Right kidney (tissue), 1 donor: Measurements from ENCODE around the gene UGT1A1.

Experiments used
- DNase-seq: peaks from one replicate; pipeline ENCODE4 v3.0.0-alpha.2; 2016

The UGT1A1 gene

DNA sequence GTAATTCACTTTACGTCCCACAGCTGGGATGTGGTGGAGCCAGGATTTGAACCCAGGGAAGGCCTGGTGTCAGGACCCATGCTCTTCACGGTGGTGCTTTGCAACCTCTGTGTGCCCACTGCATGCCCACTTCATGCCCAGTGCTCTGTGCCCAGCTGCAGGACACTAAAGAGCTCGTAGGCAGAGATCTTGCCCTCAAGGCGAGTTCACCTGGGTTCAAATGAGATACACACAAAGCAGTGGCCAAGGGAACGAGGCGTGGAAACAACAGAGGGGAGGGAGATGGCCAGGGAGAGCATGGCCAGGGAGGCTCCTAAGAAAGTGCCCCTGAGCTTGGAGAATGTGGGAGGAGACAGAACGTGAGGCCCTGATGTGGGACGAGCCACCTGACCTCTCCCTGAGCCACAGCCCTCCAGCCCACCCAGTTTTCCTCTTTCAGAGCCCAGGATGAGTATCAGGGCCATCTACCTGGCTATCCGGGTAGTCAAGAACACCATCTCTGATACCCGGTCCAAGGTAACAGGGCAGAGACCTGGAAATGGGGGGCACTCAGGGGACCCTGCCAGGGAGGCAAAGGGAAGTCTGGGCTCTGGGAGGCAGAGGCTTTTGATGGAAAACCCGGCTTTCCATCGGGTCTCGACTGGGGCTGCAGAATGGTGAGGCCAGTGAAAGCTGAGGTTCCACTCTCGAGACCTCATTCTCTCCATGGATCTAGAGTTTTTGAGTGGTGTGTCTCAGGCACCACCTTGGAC is 38.4 kb downstream of the UGT1A1 start:
- no peak for DNase-seq

DNA sequence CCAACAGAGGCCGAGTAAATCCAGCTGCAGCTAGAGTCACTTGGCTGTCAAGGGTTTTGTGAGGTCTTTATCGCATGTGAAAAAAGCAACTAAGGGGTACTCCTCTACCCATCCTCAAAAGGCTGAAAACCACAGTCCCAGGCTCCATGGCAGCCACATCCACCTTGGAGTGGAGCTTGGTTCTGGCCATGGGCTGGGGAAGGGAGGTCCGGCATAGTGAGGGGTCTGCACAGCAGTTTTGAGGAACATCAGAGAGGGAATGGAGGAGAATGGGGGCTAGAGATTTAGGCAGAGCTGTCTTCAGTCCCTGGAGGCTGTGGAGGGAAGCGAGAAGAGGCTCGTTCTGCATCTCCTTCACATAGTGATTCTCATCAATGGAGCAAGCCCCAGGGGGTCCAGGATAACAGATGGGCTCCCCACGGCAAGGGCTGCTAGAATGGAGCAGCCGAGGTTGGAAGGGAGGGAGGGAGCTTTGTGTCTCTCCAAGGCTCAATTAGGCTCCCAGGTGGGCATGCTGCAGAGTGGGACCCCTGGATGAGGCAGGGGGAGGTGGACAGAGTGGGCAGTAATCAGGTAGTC is 39.1 kb downstream of the UGT1A1 start:
- no peak for DNase-seq

GRCh38 chr2:233799716-233800115 is 39.6 kb downstream of the UGT1A1 start:
- DNase-seq, result no peak

DNA sequence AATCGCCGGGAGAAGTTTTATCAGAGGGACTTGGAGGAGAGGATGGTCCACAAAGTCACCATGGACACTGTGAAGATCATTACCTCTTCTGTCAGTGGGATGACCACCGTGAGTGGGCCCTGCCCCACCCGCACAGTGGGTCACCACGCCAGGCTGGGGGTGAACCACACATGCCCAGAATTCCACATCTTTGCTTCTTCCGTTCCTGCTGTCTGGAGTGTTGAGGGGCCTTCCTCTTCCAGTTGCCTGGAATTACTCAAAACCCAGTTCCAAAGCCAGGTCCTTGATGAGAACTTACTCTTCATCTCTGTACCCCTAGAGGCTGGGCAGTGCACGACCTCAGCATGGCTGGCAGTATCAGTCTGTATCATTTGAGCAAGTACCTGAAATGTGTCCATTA is 40.1 kb downstream of the UGT1A1 start:
- no peak for DNase-seq

- DNase-seq, result no peak
Measured at GRCh38 chr2:233801357-233802131, 41.5 kb downstream of the UGT1A1 start.

DNA sequence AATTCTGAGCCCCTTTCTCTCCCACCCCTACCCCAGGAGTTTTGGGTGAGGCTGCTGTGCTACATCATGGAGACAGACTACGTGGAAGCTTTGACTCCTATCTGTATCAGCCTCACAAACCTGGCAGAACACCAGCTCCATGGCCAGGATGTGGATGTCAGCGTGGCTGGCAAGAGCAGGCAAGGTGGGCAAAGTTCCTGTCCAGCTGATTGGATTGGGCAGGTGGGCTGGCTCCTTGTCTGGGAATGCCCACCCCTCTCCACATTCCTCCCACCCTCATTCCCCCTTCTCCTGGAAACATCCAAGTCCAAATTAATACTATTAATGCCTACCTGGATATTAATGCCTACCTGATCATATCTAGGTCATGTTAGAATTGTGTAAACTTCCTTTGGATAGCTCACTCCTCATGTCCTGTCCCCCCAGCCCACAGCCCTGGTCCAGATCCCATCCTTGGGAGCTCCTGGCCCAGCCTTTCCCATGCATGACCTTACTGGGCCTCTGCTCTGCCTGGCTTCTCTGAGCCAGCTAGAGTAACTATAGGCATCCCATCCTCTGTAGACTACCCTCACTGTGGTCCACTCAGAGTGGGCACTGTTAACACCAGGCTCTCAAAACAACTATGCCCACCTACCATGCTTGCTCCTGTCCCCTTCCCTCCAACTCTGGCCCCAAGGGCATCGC is 42.2 kb downstream of the UGT1A1 start:
- no peak for DNase-seq

GRCh38 chr2:233803292-233803911 is 43.3 kb downstream of the UGT1A1 start:
- no peak for DNase-seq

DNA sequence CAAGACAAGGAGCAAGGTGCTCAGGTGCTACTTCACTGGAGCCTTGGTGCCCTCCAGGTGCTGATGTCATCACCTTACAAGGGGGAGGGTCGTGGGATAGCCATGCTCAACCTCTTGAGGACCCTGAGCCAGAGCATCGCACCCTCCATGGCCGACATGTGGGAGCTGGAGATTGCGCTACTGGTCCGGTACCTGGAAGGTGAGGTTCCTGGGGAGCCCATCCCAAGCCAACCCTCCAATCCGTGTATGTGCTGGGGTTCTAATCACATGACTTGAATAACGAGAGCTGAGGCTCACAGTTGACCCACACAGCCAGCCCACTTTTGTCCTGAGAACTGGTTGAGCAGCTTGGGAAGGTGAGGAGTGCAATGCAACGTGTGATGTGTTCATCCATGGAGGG is 43.9 kb downstream of the UGT1A1 start:
- DNase-seq, result no peak

DNA sequence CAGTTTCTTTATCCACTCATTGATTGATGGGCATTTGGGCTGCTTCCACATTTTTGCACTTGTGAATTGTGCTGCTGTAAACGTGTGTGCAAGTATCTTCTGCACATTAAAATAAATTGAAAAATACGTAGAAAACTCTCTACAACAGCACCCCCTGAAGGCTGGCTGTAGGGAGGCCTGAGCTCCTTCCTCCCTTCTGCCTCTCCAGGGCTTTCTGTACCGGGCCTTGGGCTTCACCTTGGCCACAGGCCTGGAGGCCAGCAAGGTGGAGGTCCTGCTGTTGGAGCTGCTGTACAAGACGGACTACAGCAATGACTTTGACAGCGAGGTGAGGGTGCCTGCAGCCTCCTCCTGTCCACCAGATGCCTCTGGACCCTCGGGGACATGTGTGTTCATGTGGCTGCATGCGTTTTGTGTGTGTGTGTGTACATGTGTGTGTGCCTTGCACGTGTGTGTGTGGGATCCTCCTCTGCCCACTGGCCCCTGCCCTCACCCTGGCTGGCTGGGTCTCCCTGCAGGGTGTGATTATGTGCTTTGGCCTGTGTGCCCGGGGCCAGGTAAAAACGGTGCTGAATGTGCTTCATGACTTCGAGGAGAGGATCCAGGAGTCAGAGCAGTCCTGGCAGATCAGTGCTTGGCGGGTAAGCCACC is 47.3 kb downstream of the UGT1A1 start:
- DNase-seq, result no peak

DNA sequence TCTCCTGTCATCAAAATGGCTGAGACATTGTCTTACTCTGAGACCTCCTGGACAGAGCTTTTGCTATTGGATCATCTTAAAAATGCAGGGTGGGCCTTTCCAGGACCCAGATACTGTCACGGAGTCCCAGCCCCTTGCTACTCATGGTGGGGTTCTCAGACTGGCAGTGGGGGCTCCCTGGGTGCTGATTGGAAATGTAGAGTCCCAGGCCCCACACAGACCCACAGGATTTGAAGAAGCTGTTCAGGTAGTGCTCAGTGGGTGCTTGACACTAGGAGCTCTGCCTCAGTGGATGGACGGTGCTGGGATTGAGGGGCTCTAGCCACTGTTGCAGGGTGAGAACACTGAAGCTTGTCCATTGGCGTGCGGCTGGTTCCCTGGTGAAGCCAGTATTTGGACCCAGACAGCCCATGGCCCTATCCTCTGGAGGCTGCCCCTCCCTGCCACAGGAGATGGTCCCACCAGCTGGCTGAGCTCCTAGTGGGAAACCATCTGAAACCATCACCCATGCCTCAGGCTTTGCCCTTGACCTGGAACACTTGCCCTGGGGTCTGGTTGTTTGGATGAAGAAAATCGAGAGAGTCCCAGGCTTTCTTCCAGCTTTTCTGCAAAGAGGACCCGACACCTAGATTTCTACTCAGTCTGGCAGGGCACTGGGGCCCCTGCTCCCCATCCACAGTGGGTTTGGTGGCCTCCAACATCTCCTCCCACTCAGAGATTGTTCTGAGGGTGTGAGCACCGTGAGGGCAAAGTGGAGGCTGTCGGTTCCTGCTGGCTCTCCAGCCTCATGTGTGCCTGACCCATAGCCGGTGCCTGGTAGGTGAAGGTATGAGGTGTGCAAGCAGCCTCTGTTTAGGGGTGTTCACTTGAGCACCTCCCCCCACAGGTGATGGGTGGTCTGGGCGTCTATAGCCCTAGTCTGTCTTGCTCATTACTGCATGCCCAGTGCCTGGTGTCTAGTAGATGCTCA is 48.2 kb downstream of the UGT1A1 start:
- DNase-seq, result no peak

DNA sequence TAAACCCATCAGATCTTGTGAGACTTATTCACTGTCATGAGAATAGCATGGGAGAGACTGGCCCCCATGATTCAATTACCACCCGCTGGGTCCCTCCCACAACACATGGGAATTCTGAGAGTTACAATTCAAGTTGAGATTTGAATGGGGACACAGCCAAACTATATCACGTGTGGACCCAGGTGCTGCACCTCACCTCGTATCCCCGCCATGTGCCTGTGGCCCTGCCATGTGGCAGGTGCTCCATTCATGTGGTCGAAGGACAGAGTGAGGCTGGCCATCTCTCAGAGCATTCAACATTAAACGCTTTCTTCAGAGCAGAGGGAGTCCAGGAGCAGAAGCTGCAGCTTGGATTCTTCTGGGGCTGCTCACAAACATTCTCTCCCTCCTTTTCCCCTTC is 50.3 kb downstream of the UGT1A1 start:
- no peak for DNase-seq

- DNase-seq, result no peak
Measured at GRCh38 chr2:233811087-233811486, 51.0 kb downstream of the UGT1A1 start.

GRCh38 chr2:233811732-233812131 is 51.7 kb downstream of the UGT1A1 start:
- no peak for DNase-seq

- DNase-seq, result peak; percentile 34
Measured at GRCh38 chr2:233813236-233814055, 53.4 kb downstream of the UGT1A1 start.

DNA sequence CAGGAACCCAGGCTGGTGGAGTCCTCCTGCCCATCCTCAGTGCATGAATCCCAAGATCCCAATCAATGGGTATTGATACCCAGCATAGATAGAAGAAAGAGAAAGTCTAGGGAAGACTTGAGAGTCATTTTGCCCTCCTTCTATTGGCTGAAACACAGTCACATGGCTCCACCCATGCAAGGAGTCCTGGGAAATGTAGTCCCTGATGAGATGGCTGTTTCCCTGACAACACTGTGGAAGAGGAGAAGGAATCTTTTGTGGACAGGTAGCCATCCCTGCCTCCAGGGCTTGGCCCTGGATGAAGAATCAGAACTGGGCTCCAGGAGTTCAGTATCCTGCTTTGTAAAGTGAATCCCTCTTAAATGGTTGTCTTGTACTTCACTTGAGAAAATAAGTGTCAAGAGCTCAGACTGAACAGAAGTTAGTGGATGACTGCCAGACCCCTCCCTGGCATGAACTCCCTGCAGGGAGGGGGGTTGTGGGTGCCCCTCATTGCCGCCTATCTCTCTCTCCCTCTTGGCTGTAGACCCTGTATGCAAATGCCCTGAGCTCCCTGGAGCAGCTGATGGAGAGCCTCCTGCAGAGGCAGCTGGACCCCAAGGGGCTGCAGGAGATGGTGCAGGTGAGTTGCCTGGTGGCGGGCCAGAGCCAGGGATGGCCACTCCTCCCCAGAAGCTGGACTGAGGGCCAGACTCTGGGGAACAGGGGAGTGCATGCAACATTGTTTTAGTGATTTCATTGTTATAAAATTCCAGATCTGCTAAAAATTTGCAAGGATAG is 54.2 kb downstream of the UGT1A1 start:
- peak; percentile 33 for DNase-seq

DNA sequence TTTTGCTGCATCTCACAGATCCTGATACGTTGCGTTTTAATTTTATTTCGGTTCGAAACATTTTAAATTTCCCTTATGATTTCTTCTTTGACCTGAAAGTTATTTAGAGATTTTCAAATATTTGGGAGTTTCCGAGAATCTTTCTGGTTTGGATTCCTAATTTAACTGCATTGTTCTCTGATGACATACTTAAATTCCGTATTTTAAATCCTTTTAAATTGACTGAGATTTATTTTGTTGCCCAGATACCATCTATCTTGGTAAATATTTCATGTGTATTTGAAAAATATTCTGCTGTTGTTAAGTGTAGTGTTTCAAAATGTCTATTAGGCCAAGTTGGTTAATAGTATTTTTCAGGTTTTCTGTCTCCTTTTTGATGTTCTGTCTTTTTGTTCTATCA is 55.8 kb downstream of the UGT1A1 start:
- no peak for DNase-seq

- DNase-seq, result no peak
Measured at GRCh38 chr2:233816334-233816733, 56.3 kb downstream of the UGT1A1 start.

- DNase-seq, result no peak
Measured at GRCh38 chr2:233816771-233817170, 56.7 kb downstream of the UGT1A1 start.

GRCh38 chr2:233817361-233817911 is 57.4 kb downstream of the UGT1A1 start:
- DNase-seq, result no peak
